HCT116 (cell line): ENCODE measurements around the gene CPZ. TPM values are rescaled to one million over a fixed set of nuclear protein-coding genes. Genes with fewer than 3 reads are reported as not detected.

Experiments
- ATAC-seq: fragments of 200-7000 bp; cut with Tn5 transposase; 2 replicates; pipeline ENCODE4 v1.9.1; 2020; ENCODE audit warnings: mild to moderate bottlenecking, moderate library complexity
- BruUV-seq: library from RNA; stranded (reverse); fragments of 400-500 nt; replicated peaks from 2 replicates; lab custom pipeline; 2021; lab: Mats Ljungman, UMichigan
- CTCF ChIA-PET: fragments of 300-600 bp; sonication (Branson Sonifier 250); formaldehyde crosslinking; loops from one replicate; lab custom pipeline; 2021; ENCODE audit warnings: antibody characterized with exemption; lab: Charles Lee
- POLR2A ChIA-PET: fragments of 300-600, 350-600 bp; sonication (Branson Sonifier 250); formaldehyde crosslinking; loops from one replicate; lab custom pipeline; 2021; ENCODE audit warnings: antibody characterized with exemption; lab: Charles Lee
- RAD21 ChIA-PET, 2 experiments: fragments of 300-600 bp; sonication (Branson Sonifier 250); formaldehyde crosslinking; loops; one replicate each; lab custom pipeline; 2023; ENCODE audit warnings: low total read pairs in 2 of 2; ENCODE audit not compliant: uncharacterized antibody in 2 of 2, unreplicated experiment in 2 of 2, low non-redundant PET in 1 of 2; lab: Charles Lee
- DNase-seq: peaks from one replicate; pipeline ENCODE4 v3.0.0-alpha.2; 2010; ENCODE audit warnings: low read depth, low spot score
- H2AFZ ChIP-seq: fragments of 200-600 bp; shearing (Covaris generic), sonication (generic); 2 replicates; pipeline ENCODE4 v1.6.1; 2017; ENCODE audit warnings: low read depth, mixed run types, mixed read lengths, antibody characterized with exemption, low read length; ENCODE audit not compliant: poor library complexity, severe bottlenecking
- H3K27ac ChIP-seq: 2 replicates; pipeline ENCODE4 v1.5.1; 2012; ENCODE audit warnings: low read depth, low read length
- H3K27me3 ChIP-seq: fragments of 200-600 bp; sonication (generic); 2 replicates; pipeline ENCODE4 v1.6.1; 2016; ENCODE audit warnings: mixed run types, low read length, mixed read lengths; ENCODE audit not compliant: insufficient read depth
- H3K36me3 ChIP-seq, 2 experiments: fragments of 200-500 bp in 1 of 2; fragments of 200-600 bp in 1 of 2; sonication (Bioruptor generic) in 1 of 2; sonication (generic) in 1 of 2; 2 replicates each; pipeline versions ENCODE4 v1.5.1 to v1.6.1; 2014 to 2016; ENCODE audit warnings: low read length in 2 of 2, inconsistent platforms in 1 of 2, mixed read lengths in 1 of 2, mixed run types in 1 of 2; ENCODE audit not compliant: insufficient read depth in 2 of 2, control insufficient read depth in 1 of 2
- H3K4me1 ChIP-seq, 2 experiments: fragments of 200-600 bp in 1 of 2; sonication (generic) in 1 of 2; 2 replicates each; pipeline versions ENCODE4 v1.5.1 to v1.6.1; 2012 to 2017; ENCODE audit warnings: low read length in 2 of 2, inconsistent platforms in 1 of 2, mild to moderate bottlenecking in 1 of 2, mixed read lengths in 1 of 2, mixed run types in 1 of 2, moderate library complexity in 1 of 2; ENCODE audit not compliant: insufficient read depth in 2 of 2, control insufficient read depth in 1 of 2
- H3K4me2 ChIP-seq: fragments of 200-600 bp; sonication (generic); 2 replicates; pipeline ENCODE4 v1.6.1; 2017; ENCODE audit warnings: mixed run types, low read length, mixed read lengths
- H3K4me3 ChIP-seq, 2 experiments: fragments of 200-600 bp in 1 of 2; sonication (generic) in 1 of 2; replicated peaks in 1 of 2; 2 replicates each; pipeline ENCODE4 v1.5.1; 2011 to 2016; ENCODE audit warnings: low read length in 2 of 2, control low read depth in 1 of 2, low read depth in 1 of 2, mild to moderate bottlenecking in 1 of 2, mixed read lengths in 1 of 2, mixed run types in 1 of 2
- H3K79me2 ChIP-seq: fragments of 200-600 bp; sonication (generic); 2 replicates; pipeline ENCODE4 v1.6.1; 2017; ENCODE audit warnings: mild to moderate bottlenecking, mixed run types, low read length, moderate library complexity, mixed read lengths; ENCODE audit not compliant: insufficient read depth
- H3K9ac ChIP-seq: fragments of 200-600 bp; sonication (generic); 2 replicates; pipeline ENCODE4 v1.6.1; 2016; ENCODE audit warnings: low read length, mixed read lengths
- H3K9me2 ChIP-seq: fragments of 200-600 bp; sonication (generic), shearing (Covaris generic); 2 replicates; pipeline ENCODE4 v1.6.1; 2017; ENCODE audit warnings: mixed run types, mild to moderate bottlenecking, moderate library complexity; ENCODE audit not compliant: insufficient read depth
- H3K9me3 ChIP-seq, 2 experiments: fragments of 200-500 bp in 1 of 2; fragments of 200-600 bp in 1 of 2; sonication (Bioruptor generic) in 1 of 2; sonication (generic) in 1 of 2; 2 replicates each; pipeline ENCODE4 v1.6.1; 2014 to 2017; ENCODE audit warnings: low read length in 2 of 2, mixed read lengths in 2 of 2, inconsistent platforms in 1 of 2, low read depth in 1 of 2, mild to moderate bottlenecking in 1 of 2, mixed run types in 1 of 2, moderate library complexity in 1 of 2; ENCODE audit not compliant: control insufficient read depth in 1 of 2, insufficient read depth in 1 of 2
- H4K20me1 ChIP-seq: fragments of 200-600 bp; sonication (generic), shearing (Covaris generic); 2 replicates; pipeline ENCODE4 v1.6.1; 2017; ENCODE audit warnings: mixed run types, mild to moderate bottlenecking, moderate library complexity; ENCODE audit not compliant: insufficient read depth
- CBX3 ChIP-seq: IDR thresholded peaks from 2 replicates; pipeline ENCODE4 v1.6.1; 2012; ENCODE audit warnings: low read depth
- CEBPB ChIP-seq: IDR thresholded peaks from 2 replicates; pipeline ENCODE4 v1.6.1; 2012; ENCODE audit warnings: low read depth
- ELF1 ChIP-seq: IDR thresholded peaks from 2 replicates; pipeline ENCODE4 v1.6.1; 2012; ENCODE audit warnings: low read depth, borderline replicate concordance
- EZH2 ChIP-seq: fragments of 200-600 bp; sonication (generic); IDR thresholded peaks from 2 replicates; pipeline ENCODE4 v1.6.1; 2017; ENCODE audit warnings: antibody characterized with exemption, mixed run types
- EZH2phosphoT487 ChIP-seq: fragments of 200-600 bp; IDR thresholded peaks from 2 replicates; pipeline ENCODE4 v1.6.1; 2018; ENCODE audit warnings: antibody characterized with exemption, borderline replicate concordance
- FOSL1 ChIP-seq: IDR thresholded peaks from 2 replicates; pipeline ENCODE4 v1.6.1; 2012; ENCODE audit warnings: low read depth
- POLR2A ChIP-seq: IDR thresholded peaks from 2 replicates; pipeline ENCODE4 v1.7.0; 2011; ENCODE audit warnings: borderline replicate concordance; ENCODE audit not compliant: insufficient read depth, insufficient read length; ENCODE audit errors: extremely low read depth
- POLR2AphosphoS5 ChIP-seq: IDR thresholded peaks from 2 replicates; pipeline ENCODE4 v1.6.1; 2011; ENCODE audit warnings: mild to moderate bottlenecking, low read depth, low read length, moderate library complexity
- RAD21 ChIP-seq: IDR thresholded peaks from 2 replicates; pipeline ENCODE4 v1.6.1; 2012; ENCODE audit warnings: low read depth, mild to moderate bottlenecking
- SIN3A ChIP-seq: IDR thresholded peaks from 2 replicates; pipeline ENCODE4 v1.6.1; 2012; ENCODE audit warnings: low read depth
- SRF ChIP-seq: IDR thresholded peaks from 2 replicates; pipeline ENCODE4 v1.6.1; 2012; ENCODE audit warnings: low read depth
- TCF7L2 ChIP-seq: IDR thresholded peaks from 2 replicates; pipeline ENCODE4 v1.7.0; 2011; ENCODE audit warnings: borderline replicate concordance, inconsistent platforms; ENCODE audit not compliant: insufficient read depth, insufficient read length; ENCODE audit errors: extremely low read depth
- YY1 ChIP-seq: IDR thresholded peaks from 2 replicates; pipeline ENCODE4 v1.6.1; 2011; ENCODE audit warnings: low read length, low read depth, moderate library complexity, mild to moderate bottlenecking; ENCODE audit not compliant: insufficient replicate concordance; ENCODE audit errors: extremely low read depth
- ZFX ChIP-seq: fragments of 450-650 bp; IDR thresholded peaks from 2 replicates; pipeline ENCODE4 v1.6.1; 2017
- ZNF274 ChIP-seq: fragments of 200-500 bp; sonication (Bioruptor generic); IDR thresholded peaks from 2 replicates; pipeline ENCODE4 v1.6.1; 2014; ENCODE audit warnings: mild to moderate bottlenecking, low read depth, low read length, inconsistent platforms
- intact Hi-C: fragments of 100-400 bp; cut with micrococcal nuclease; formaldehyde crosslinking; loops from 2 replicates; pipeline ENCODE4 v1.10.0; 2022
- total RNA-seq: library from RNA; stranded (reverse); gene quantifications from one replicate; pipeline ENCODE4 v1.2.1, GENCODE V29; 2021; ENCODE audit not compliant: unreplicated experiment
- TF ChIP-seq, protein P1 (sequence below): IDR thresholded peaks from 2 replicates; pipeline ENCODE4 v1.6.1; 2011; ENCODE audit warnings: mild to moderate bottlenecking, low read length, moderate library complexity; ENCODE audit not compliant: insufficient replicate concordance; ENCODE audit errors: extremely low read depth
- TF ChIP-seq, protein P2 (sequence below): IDR thresholded peaks from 2 replicates; pipeline ENCODE4 v1.6.1; 2012; ENCODE audit warnings: low read depth
- TF ChIP-seq, protein P3 (sequence below): IDR thresholded peaks from 2 replicates; pipeline ENCODE4 v1.6.1; 2012
- TF ChIP-seq, protein P4 (sequence below), 3 experiments: fragments of 200-600 bp in 1 of 3; sonication (generic) in 1 of 3; IDR thresholded peaks in 2 of 3; conservative IDR thresholded peaks in 1 of 3; 2 replicates each; pipeline ENCODE4 v1.5.1; 2012 to 2017; ENCODE audit warnings: low read depth in 2 of 3, low read length in 2 of 3, antibody characterized with exemption in 1 of 3, borderline replicate concordance in 1 of 3, control low read depth in 1 of 3, mild to moderate bottlenecking in 1 of 3, mixed read lengths in 1 of 3, mixed run types in 1 of 3, moderate library complexity in 1 of 3; ENCODE audit not compliant: insufficient read depth in 1 of 3
- TF ChIP-seq, protein P5 (sequence below): IDR thresholded peaks from 2 replicates; pipeline ENCODE4 v1.6.1; 2012

The CPZ gene
- total RNA-seq, 1 experiment from 2014 or later = not detected

DNA sequence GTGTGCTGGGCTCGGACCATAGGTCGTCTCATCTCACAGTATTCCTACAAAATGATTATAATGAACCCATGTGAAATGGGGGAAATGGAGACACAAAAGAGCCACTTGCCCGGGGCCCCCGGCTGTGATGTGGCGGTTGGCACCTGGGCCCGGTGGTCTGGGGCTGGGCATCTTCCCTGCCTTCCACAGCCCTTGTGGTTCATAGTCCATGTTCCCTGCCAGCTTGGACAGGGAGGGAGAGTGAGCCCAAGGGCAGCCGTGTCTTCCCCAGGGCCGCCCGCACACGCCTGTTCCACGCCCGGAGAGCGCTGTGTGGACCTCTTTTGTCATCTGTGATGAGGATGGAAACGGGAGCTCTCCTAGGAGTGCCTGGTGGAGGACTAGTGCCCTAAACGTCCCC lies 5.2 kb downstream of the CPZ start:
- Histone ChIP-seq H3K4me2 (no peak overlapping the region), H3K27me3 (no peaks in the 10 kb centered on the region), H2AFZ (no peak overlapping the region), H3K9me3 (no peaks in the 10 kb centered on the region), H3K79me2 (no peaks in the 10 kb centered on the region), H3K9ac (no peak overlapping the region), H3K4me3 (no peak overlapping the region), H3K9me2 (no peaks in the 10 kb centered on the region), H4K20me1 (no peaks in the 10 kb centered on the region), H3K4me1 (peaks cover 11 to 20% of the 10 kb centered on the region in 2 experiments; a peak in 3 of 4 replicates), H3K27ac (no peak overlapping the region), H3K36me3 (no peaks in the 10 kb centered on the region)
- CTCF ChIA-PET = no interaction called here
- RAD21 ChIA-PET = no interaction called here
- intact Hi-C loops = loop anchor here (5.0 to 10.0 kb wide), 2 partner anchors 320 to 353 kb away; no protein-coding TSS in a partner anchor
- BruUV-seq = no TSS peak
- TF ChIP-seq SIN3A (no peak), RAD21 (no peak), ZNF274 (no peak), FOSL1 (no peak), POLR2AphosphoS5 (no peak), ZFX (no peak), EZH2 (no peak), SRF (no peak), POLR2A (no peak), YY1 (no peak), TCF7L2 (no peak), CEBPB (no peak), CBX3 (no peak), EZH2phosphoT487 (no peak), ELF1 (no peak)
- TF ChIP-seq, protein P1, sequence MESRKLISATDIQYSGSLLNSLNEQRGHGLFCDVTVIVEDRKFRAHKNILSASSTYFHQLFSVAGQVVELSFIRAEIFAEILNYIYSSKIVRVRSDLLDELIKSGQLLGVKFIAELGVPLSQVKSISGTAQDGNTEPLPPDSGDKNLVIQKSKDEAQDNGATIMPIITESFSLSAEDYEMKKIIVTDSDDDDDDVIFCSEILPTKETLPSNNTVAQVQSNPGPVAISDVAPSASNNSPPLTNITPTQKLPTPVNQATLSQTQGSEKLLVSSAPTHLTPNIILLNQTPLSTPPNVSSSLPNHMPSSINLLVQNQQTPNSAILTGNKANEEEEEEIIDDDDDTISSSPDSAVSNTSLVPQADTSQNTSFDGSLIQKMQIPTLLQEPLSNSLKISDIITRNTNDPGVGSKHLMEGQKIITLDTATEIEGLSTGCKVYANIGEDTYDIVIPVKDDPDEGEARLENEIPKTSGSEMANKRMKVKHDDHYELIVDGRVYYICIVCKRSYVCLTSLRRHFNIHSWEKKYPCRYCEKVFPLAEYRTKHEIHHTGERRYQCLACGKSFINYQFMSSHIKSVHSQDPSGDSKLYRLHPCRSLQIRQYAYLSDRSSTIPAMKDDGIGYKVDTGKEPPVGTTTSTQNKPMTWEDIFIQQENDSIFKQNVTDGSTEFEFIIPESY = no peak
- TF ChIP-seq, protein P2, sequence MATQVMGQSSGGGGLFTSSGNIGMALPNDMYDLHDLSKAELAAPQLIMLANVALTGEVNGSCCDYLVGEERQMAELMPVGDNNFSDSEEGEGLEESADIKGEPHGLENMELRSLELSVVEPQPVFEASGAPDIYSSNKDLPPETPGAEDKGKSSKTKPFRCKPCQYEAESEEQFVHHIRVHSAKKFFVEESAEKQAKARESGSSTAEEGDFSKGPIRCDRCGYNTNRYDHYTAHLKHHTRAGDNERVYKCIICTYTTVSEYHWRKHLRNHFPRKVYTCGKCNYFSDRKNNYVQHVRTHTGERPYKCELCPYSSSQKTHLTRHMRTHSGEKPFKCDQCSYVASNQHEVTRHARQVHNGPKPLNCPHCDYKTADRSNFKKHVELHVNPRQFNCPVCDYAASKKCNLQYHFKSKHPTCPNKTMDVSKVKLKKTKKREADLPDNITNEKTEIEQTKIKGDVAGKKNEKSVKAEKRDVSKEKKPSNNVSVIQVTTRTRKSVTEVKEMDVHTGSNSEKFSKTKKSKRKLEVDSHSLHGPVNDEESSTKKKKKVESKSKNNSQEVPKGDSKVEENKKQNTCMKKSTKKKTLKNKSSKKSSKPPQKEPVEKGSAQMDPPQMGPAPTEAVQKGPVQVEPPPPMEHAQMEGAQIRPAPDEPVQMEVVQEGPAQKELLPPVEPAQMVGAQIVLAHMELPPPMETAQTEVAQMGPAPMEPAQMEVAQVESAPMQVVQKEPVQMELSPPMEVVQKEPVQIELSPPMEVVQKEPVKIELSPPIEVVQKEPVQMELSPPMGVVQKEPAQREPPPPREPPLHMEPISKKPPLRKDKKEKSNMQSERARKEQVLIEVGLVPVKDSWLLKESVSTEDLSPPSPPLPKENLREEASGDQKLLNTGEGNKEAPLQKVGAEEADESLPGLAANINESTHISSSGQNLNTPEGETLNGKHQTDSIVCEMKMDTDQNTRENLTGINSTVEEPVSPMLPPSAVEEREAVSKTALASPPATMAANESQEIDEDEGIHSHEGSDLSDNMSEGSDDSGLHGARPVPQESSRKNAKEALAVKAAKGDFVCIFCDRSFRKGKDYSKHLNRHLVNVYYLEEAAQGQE = no peak
- TF ChIP-seq, protein P3, sequence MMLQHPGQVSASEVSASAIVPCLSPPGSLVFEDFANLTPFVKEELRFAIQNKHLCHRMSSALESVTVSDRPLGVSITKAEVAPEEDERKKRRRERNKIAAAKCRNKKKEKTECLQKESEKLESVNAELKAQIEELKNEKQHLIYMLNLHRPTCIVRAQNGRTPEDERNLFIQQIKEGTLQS = no peak
- TF ChIP-seq, protein P4, sequence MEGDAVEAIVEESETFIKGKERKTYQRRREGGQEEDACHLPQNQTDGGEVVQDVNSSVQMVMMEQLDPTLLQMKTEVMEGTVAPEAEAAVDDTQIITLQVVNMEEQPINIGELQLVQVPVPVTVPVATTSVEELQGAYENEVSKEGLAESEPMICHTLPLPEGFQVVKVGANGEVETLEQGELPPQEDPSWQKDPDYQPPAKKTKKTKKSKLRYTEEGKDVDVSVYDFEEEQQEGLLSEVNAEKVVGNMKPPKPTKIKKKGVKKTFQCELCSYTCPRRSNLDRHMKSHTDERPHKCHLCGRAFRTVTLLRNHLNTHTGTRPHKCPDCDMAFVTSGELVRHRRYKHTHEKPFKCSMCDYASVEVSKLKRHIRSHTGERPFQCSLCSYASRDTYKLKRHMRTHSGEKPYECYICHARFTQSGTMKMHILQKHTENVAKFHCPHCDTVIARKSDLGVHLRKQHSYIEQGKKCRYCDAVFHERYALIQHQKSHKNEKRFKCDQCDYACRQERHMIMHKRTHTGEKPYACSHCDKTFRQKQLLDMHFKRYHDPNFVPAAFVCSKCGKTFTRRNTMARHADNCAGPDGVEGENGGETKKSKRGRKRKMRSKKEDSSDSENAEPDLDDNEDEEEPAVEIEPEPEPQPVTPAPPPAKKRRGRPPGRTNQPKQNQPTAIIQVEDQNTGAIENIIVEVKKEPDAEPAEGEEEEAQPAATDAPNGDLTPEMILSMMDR (IDR thresholded peaks at IDR 0.05 in 2 of 3, conservative IDR thresholded peaks at IDR 0.05 in 1 of 3; ENCODE audit: borderline replicate concordance in 1 of 3, insufficient read depth in 1 of 3, low read depth in 2 of 3, low read length in 2 of 3) = no peak
- TF ChIP-seq, protein P5, sequence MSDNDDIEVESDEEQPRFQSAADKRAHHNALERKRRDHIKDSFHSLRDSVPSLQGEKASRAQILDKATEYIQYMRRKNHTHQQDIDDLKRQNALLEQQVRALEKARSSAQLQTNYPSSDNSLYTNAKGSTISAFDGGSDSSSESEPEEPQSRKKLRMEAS = no peak
- ATAC-seq (no peak), DNase-seq (no peak)
- POLR2A ChIA-PET = no interaction called here
